Esophagus muscularis mucosa (tissue), 3 donors: ENCODE results near the gene LCE1E.

Source experiments
- CTCF ChIP-seq, 3 experiments: fragments of 200-600 bp in 2 of 3; fragments of 450-650 bp in 1 of 3; sonication (generic) in 2 of 3; IDR thresholded peaks; one replicate each; pipeline ENCODE4 v1.5.1; 2017 to 2019; ENCODE audit warnings: antibody characterized with exemption in 3 of 3, mild to moderate bottlenecking in 2 of 3, moderate library complexity in 1 of 3
- POLR2A ChIP-seq: fragments of 450-650 bp; IDR thresholded peaks from one replicate; pipeline ENCODE4 v1.6.1; 2017; ENCODE audit warnings: antibody characterized with exemption, moderate library complexity, mild to moderate bottlenecking, low read depth
- POLR2AphosphoS5 ChIP-seq, 2 donors: sonication (generic); formaldehyde crosslinking; IDR thresholded peaks; one replicate each; pipeline ENCODE4 v1.6.1; 2017; ENCODE audit warnings: antibody characterized with exemption in 2 of 2

GRCh38 chr1:152817309-152817708 lies 31.3 kb downstream of the LCE1E start:
- no peak for TF ChIP-seq CTCF (IDR thresholded peaks at IDR 0.05)
- no peak for TF ChIP-seq POLR2A
- TF ChIP-seq POLR2AphosphoS5 (IDR thresholded peaks at IDR 0.05) = no peak
